Activated CD4-positive, alpha-beta T cell treated with anti-CD3 and anti-CD28 coated beads, Interleukin-2, Interleukin-6, amounts not matched to agents 100 ng/mL and 50 ng/mL, durations not matched to agents 16 hours and 8 hours (primary cell): ENCODE results near the gene SH3BGRL3.
"Not testable (repeated sequence)": the region's sequence is repeated elsewhere in the genome, so short reads cannot be mapped to it uniquely, and the experiment has no call there.

Experiments used
- DNase-seq: peaks from one replicate; pipeline ENCODE4 v3.0.0-alpha.2; 2020

The SH3BGRL3 gene

DNA sequence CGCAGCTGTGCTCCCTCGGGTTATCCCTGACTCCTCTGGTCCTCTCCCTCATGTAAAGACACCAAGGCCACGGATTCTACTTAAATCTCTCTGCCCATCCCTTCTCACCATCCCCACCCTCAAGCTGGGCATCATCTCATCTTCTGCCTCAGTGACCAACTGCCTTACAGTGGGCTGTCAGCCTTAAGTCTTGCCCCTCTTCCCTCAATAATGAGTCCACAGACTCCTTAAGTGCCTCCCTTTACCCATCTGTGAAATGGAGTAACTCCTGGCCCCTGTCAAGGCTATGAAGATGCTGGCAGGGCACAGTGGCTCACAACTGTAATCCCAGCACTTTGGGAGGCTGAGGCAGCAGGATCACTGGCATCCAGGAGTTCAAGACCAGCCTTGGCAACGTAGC lies 12.1 kb downstream of the SH3BGRL3 start:
- DNase-seq, result no peak

GRCh38 chr1:26292735-26293134 lies 12.8 kb downstream of the SH3BGRL3 start:
- not testable (repeated sequence) for DNase-seq

DNA sequence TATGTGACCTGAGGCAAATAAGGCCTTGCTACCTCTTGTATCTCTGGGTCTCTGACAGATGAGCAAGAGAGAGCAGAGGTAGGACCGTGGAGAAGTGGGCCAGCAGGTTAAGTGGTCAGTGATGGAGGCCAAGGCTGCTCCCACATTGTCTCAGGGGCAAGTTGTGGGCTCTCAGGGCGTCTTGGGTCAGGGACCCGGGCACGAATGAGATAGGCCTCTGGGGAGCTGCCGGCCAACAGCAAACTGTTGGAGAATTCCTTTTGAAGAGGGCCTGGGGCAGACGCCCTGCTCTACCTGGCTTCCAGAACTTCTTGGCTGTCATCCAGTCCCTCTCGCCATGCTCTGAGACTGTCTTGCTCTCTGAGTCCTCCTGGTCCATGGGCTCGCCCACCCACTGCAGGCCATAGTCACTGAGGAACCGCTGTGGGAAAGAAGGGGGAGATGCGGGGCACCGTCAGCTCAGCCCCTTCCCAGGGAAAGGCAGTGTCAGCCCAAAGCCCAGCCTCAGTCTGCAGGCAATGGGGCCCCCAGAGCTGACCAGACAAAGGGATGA lies 14.1 kb downstream of the SH3BGRL3 start:
- DNase-seq, result no peak

GRCh38 chr1:26295194-26296138 lies 15.6 kb downstream of the SH3BGRL3 start:
- no peak for DNase-seq

DNA sequence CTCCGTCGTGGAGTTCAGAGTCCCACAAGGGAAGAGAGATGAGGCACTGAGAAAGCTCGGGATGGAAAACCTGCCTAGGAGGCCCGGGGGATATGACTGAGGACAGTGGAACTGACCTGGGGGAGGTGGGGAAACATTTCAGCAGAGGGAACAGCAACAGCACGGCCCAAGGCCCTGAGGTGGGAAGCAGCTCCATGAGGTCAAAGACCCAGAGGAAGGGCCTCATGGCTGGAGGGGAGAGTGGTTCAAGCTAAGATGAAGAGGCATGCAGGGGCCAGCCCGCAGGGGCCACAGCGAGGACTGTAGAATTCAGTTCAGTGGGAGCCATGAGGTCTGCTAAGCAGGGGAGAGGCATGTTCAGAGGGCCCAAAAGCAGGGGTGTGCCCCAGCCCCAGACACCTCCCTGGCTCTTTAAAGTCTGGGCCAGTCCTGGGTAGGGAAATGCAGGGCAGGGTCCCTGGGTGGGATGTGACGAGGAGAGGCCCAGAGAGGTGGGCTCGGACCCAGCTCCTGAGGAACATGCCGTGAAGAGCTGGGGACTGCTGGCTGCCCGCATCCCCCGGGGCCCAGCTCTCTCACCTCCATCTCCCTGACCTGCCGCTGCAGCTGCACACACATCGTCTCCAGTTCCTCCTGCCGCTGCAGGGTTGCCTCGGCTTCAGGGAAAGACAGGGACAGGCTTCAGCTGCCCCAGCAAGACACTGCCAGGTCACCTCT lies 16.6 kb downstream of the SH3BGRL3 start:
- no peak for DNase-seq

- DNase-seq, result no peak
These were observed 17.3 kb downstream of the SH3BGRL3 start for GRCh38 chr1:26297057-26297790.

GRCh38 chr1:26297791-26298124 lies 17.9 kb downstream of the SH3BGRL3 start:
- no peak for DNase-seq

DNA sequence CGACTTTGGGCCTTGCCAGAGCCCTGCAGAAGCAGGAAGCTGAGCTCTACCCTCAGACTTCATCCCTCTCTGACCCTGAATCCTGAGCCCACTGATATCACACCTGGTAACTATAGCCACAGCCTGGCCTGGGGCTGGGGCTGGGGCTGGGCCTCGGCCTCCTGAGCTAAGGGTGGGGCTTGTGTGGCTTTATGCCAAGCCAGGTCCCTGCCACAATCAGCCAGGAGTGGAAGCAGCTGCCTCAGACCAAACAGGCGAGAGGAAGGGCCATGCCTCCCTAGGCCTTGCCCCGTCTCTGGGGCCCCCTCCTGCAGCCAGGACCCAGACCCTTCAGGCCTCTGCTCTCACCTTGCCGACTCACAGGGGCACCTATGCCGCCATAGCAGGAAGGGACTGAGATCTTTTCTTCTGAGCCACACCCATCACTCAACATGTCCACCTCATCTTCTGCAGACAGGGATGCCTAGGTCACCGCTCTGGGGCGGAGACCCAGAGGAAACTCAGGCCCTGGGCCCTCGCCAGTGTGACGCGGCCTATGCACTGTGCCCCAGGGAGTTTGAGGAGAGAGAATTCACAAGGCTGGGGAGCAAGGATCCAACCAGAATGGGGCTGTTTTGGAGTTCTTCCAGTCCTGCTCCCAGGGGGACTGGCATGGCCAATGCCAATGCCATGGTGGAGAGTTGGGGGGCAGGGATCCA lies 20.8 kb downstream of the SH3BGRL3 start:
- no peak for DNase-seq

GRCh38 chr1:26302733-26303405 lies 23.0 kb downstream of the SH3BGRL3 start:
- no peak for DNase-seq

GRCh38 chr1:26305667-26306289 lies 25.9 kb downstream of the SH3BGRL3 start:
- no peak for DNase-seq

GRCh38 chr1:26306290-26307229 lies 26.7 kb downstream of the SH3BGRL3 start, which contains the start of gene UBXN11:
UBXN11 (minus strand) TSS chr1:26306636; CDS start chr1:26302883, 3,753 bp downstream.
- DNase-seq, result peak; percentile 98

GRCh38 chr1:26307363-26307781 lies 27.5 kb downstream of the SH3BGRL3 start:
- peak; percentile 54 for DNase-seq

DNA sequence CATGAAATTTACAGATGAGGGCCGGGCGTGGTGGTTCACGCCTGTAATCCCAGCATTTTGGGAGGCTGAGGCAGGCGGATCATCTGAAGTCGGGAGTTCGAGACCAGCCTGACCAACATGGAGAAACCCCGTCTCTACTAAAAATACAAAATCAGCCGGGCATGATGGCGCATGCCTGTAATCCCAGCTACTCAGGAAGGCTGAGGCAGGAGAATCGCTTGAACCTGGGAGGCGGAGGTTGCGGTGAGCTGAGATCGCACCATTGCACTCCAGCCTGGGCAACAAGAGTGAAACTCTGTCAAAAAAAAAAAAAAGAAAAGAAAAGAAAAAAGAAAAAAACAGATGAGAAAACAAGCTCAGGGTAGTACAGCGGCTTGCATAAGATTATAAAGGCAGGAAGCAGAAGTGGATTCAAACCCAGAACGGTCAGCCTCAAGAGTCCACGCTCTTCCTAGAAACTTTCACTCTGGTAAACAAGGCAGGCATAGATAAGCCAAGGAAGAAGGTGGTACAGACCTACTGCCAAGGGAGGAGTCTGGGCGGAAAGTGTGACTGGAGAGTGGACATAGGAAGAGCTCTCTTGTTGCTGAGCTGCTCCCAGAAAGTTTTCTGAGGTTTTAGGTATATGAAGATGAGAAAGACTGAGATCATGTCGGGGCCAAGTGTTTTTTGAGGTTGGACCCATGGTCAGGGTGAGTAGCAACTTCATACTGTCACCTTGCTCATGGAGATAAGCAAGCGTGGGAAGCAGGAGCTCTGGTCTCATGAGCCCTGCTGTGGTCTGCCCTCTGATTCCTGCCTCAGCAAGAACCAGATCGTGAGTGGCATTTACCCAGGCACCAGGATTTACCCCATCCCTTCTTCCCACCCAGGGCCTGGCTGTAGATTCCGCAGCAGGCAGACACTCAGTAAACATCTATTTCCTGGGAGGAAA lies 28.3 kb downstream of the SH3BGRL3 start:
- peak; percentile 60 for DNase-seq

GRCh38 chr1:26314501-26314900 lies 34.6 kb downstream of the SH3BGRL3 start:
- DNase-seq, result no peak

DNA sequence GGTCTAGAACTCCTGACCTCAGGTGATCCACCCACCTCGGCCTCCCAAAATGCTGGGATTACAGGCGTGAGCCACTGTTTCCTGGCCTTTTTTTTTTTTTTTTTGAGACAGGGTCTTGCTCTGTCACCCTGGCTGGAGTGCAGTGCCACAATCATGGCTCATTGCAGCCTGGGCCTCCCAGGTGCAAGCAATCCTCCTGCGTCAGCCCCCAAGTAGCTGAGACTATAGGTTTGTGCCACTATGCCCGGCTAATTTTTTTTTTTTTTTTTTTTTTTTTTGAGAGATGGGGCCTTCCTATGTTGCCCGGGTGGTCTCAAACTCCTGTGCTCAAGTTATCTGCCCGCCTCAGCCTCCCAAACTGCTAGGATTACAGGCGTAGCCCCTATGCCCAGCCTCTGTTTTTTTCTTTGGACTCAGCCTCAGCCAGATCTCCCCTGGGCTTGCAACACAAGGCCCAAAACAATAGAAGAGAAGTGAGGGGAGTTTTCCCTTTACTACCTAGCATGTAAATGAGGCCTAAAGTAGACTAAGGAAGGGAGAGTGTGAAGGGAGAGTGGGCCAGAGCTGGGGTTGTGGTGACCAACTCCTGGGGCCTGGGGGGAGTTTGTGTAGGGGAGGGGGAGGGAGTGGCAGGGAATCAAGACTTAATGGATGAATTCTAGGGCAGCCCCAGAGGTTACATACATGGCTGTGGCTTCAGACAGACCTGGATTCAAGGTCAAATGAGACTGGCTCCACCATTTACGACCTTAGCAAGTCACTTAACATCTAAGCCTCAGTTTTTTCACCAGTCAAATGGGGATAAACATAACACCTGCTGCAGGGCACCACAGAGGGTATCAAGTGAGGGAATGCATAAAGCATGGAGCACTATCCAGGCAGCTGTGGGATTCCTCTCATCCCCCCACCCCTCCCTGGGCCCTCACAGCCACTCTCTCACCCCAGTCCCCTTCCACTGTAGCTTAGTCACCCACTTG lies 36.3 kb downstream of the SH3BGRL3 start:
- no peak for DNase-seq

- no peak for DNase-seq
These were observed 37.3 kb downstream of the SH3BGRL3 start for GRCh38 chr1:26317146-26317545.

DNA sequence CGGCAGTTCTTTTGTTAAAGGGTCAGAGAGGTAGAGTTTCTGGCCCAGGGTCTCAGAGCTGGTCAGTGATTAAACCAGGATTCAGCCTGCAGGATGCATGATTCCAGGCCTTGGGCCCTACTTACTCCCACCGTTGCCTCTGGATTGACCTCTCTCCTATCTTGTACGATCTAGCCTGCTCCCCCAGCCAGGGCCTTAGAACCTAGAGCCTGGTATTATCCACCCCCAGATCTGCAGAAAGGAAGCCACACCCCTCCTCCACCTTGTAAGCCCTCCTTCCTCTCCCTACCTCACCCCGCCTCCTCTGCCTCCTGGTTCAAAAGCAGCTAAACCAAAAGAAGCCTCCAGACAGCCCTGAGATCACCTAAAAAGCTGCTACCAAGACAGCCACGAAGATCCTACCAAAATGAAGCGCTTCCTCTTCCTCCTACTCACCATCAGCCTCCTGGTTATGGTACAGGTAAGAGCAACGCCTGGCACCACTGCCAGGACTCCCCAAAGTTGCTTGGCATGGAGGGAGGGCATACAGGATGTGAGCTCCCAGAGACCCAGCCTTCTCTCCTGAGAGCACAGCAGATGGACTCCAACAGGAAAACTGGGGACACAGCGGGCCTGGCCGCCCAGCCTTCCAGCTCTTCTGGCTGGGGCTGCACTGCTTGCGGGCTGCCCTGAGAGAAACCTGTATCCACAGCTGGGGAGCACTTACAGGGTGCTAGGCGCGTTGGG lies 37.9 kb downstream of the SH3BGRL3 start, which contains the start of gene CD52:
CD52 (plus strand) TSS at position 347 of the 726 bp plus-strand sequence; CDS start at position 407, 60 bp downstream.
- DNase-seq, result peak; percentile 85
